B cell (primary cell): ENCODE data around the gene PCDHGA3. TPM values are rescaled to one million over a fixed set of nuclear protein-coding genes. Genes with fewer than 3 reads are reported as not detected.

Experiments used
- ATAC-seq: fragments of 200-7000 bp; cut with Tn5 transposase; one replicate; pipeline ENCODE4 v1.10.0; 2021; ENCODE audit warnings: low read depth, mild to moderate bottlenecking, moderate number of reproducible peaks, moderate library complexity
- CTCF ChIA-PET: fragments of 350-600 bp; sonication (Branson Sonifier 250); formaldehyde crosslinking; loops from one replicate; lab custom pipeline; 2021; ENCODE audit warnings: antibody characterized with exemption, inconsistent platforms; lab: Charles Lee
- POLR2A ChIA-PET: fragments of 350-600 bp; sonication (Branson Sonifier 250); formaldehyde crosslinking; loops from one replicate; lab custom pipeline; 2021; ENCODE audit warnings: antibody characterized with exemption; lab: Charles Lee
- DNase-seq: peaks from one replicate; pipeline ENCODE4 v3.0.0; 2013
- H2AFZ ChIP-seq: 2 replicates; pipeline ENCODE4 v1.6.1; 2012; ENCODE audit warnings: mild to moderate bottlenecking, low read depth, low read length; ENCODE audit not compliant: insufficient read depth, poor library complexity, severe bottlenecking
- H3K27ac ChIP-seq, 2 donors: 1 replicate in 1 of 2; 2 replicates in 1 of 2; pipeline ENCODE4 v1.5.1; 2012 to 2013; ENCODE audit warnings: low read length in 2 of 2, mild to moderate bottlenecking in 2 of 2, moderate library complexity in 1 of 2
- H3K27me3 ChIP-seq, 4 experiments: fragments of 200-600 bp in 1 of 4; sonication (generic) in 1 of 4; replicated peaks in 1 of 4; 1 replicate in 2 of 4; 2 replicates in 2 of 4; pipeline versions ENCODE4 v1.6.1 to v1.7.0; 2013 to 2016; ENCODE audit warnings: low read length in 3 of 4, mild to moderate bottlenecking in 2 of 4, mixed read lengths in 1 of 4, moderate library complexity in 1 of 4; ENCODE audit not compliant: insufficient read depth in 4 of 4, control insufficient read depth in 3 of 4; ENCODE audit errors: control extremely low read depth in 1 of 4
- H3K36me3 ChIP-seq, 2 experiments: replicated peaks in 1 of 2; 1 replicate in 1 of 2; 2 replicates in 1 of 2; pipeline versions ENCODE4 v1.6.1 to v1.7.1; 2013; ENCODE audit warnings: low read length in 1 of 2; ENCODE audit not compliant: insufficient read depth in 2 of 2, control insufficient read depth in 1 of 2; ENCODE audit errors: control extremely low read depth in 1 of 2, extremely low read depth in 1 of 2
- H3K4me1 ChIP-seq, 2 donors: fragments of 200-600 bp in 1 of 2; sonication (generic) in 1 of 2; 1 replicate in 1 of 2; 2 replicates in 1 of 2; pipeline versions ENCODE4 v1.5.1 to v1.6.1; 2013 to 2017; ENCODE audit warnings: low read length in 2 of 2; ENCODE audit not compliant: control insufficient read depth in 2 of 2, insufficient read depth in 2 of 2
- H3K4me2 ChIP-seq: replicated peaks from 2 replicates; pipeline ENCODE3; 2012; ENCODE audit warnings: mild to moderate bottlenecking, low read depth, low read length; ENCODE audit not compliant: poor library complexity, severe bottlenecking
- H3K4me3 ChIP-seq, 5 experiments: fragments of 200-600 bp in 1 of 5; sonication (generic) in 1 of 5; 1 replicate in 3 of 5; 2 replicates in 2 of 5; pipeline versions ENCODE4 v1.5.1 to v1.7.0; 2011 to 2016; ENCODE audit warnings: low read length in 4 of 5, mild to moderate bottlenecking in 4 of 5, low read depth in 2 of 5, control low read depth in 1 of 5, moderate library complexity in 1 of 5; ENCODE audit not compliant: insufficient read depth in 1 of 5; ENCODE audit errors: control extremely low read depth in 1 of 5, extremely low read depth in 1 of 5
- H3K79me2 ChIP-seq: fragments of 200-600 bp; sonication (generic); one replicate; pipeline ENCODE4 v1.6.0; 2016; ENCODE audit warnings: low read length; ENCODE audit not compliant: control insufficient read depth, insufficient read depth
- H3K9ac ChIP-seq: fragments of 200-600 bp; sonication (generic); 2 replicates; pipeline ENCODE4 v1.6.1; 2017; ENCODE audit warnings: mild to moderate bottlenecking, low read length, moderate library complexity
- H3K9me3 ChIP-seq, 3 donors: one replicate each; pipeline versions ENCODE4 v1.6.1 to v1.7.1; 2013; ENCODE audit warnings: low read length in 2 of 3; ENCODE audit not compliant: control insufficient read depth in 2 of 3, insufficient read depth in 1 of 3; ENCODE audit errors: control extremely low read depth in 1 of 3
- H4K20me1 ChIP-seq: 2 replicates; pipeline ENCODE4 v1.6.0; 2012; ENCODE audit warnings: mild to moderate bottlenecking, low read length; ENCODE audit not compliant: insufficient read depth, control insufficient read depth, poor library complexity, severe bottlenecking
- H3K27ac Mint-ChIP-seq: one replicate; pipeline ENCODE4 v1.8.0; 2021; ENCODE audit warnings: mixed read lengths
- H3K27me3 Mint-ChIP-seq: one replicate; pipeline ENCODE4 v1.8.0; 2021; ENCODE audit warnings: mixed read lengths
- H3K4me1 Mint-ChIP-seq: one replicate; pipeline ENCODE4 v1.8.0; 2021; ENCODE audit warnings: mixed read lengths
- H3K4me3 Mint-ChIP-seq: one replicate; pipeline ENCODE4 v1.8.0; 2021; ENCODE audit warnings: mixed read lengths
- H3K9me3 Mint-ChIP-seq: one replicate; pipeline ENCODE4 v1.8.0; 2022; ENCODE audit warnings: mixed read lengths; ENCODE audit not compliant: insufficient read depth
- EZH2 ChIP-seq: IDR thresholded peaks from 2 replicates; pipeline ENCODE4 v1.6.1; 2012; ENCODE audit warnings: borderline replicate concordance, low read depth, mild to moderate bottlenecking, moderate library complexity, low read length; ENCODE audit not compliant: insufficient read depth, poor library complexity, severe bottlenecking
- WGBS: methylation state at CpG from one replicate; pipeline ENCODE4 v1.1.5; 2013; ENCODE audit warnings: missing lambda C conversion rate; ENCODE audit not compliant: insufficient coverage; 5-methylcytosine and 5-hydroxymethylcytosine counted together
- intact Hi-C: fragments of 100-400 bp; cut with micrococcal nuclease; formaldehyde crosslinking; loops from one replicate; pipeline ENCODE4 v1.10.0; 2022
- polyA plus RNA-seq: library from polyadenylated mRNA; depleted of rRNA; stranded (reverse); fragments of >200 nt; gene quantifications from 2 replicates; pipeline ENCODE4 v1.2.3, GENCODE V29; 2012
- total RNA-seq, 2 donors: library from RNA; stranded (reverse); fragments of 120-200 nt in 1 of 2; gene quantifications; 1 replicate in 1 of 2; 2 replicates in 1 of 2; pipeline versions ENCODE4 v1.2.3 to v1.2.4, GENCODE V29; 2013 to 2022
- TF ChIP-seq, protein P1 (sequence below): fragments of 200-600 bp; IDR thresholded peaks from one replicate; pipeline ENCODE4 v1.8.0; 2022; ENCODE audit warnings: antibody characterized with exemption, mild to moderate bottlenecking

The PCDHGA3 gene
- total and polyA plus RNA-seq, 2 donors (not counting 1 experiment from before 2014, with no cell fraction given) = 0.10 to 0.32 TPM

DNA sequence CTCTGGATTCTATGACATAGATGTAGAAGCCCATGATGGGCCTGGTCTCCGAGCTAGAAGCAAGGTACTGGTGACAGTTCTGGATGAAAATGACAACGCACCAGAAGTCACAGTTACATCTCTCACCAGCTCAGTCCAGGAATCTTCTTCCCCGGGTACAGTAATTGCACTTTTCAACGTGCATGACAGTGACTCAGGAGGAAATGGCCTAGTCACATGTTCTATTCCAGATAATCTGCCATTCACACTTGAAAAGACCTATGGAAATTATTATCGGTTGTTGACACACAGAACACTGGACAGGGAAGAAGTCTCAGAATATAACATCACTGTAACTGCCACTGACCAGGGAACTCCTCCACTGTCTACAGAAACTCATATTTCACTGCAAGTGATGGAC, 12.5 kb downstream of the PCDHGA3 start:
- Mint-ChIP-seq H3K27me3 (peaks cover 55% of the 10 kb centered on the region), H3K27ac (no peak overlapping the region), H3K9me3 (peaks cover 9% of the 10 kb centered on the region), H3K4me1 (peaks cover 2% of the 10 kb centered on the region), H3K4me3 (no peak overlapping the region)
- POLR2A ChIA-PET = no interaction called here
- DNase-seq (no peak), ATAC-seq (no peak)
- Histone ChIP-seq H3K36me3 (no peaks in the 10 kb centered on the region), H3K9me3 (peaks cover 4 to 49% (median 30%) of the 10 kb centered on the region in 3 donors), H2AFZ (no peak overlapping the region), H3K4me1 (no peaks in the 10 kb centered on the region), H4K20me1 (no peaks in the 10 kb centered on the region), H3K4me3 (no peak overlapping the region), H3K79me2 (no peaks in the 10 kb centered on the region), H3K27me3 (peaks cover 0 to 58% (median 32%) of the 10 kb centered on the region in 4 experiments), H3K27ac (no peak overlapping the region), H3K9ac (no peak overlapping the region), H3K4me2 (no peak overlapping the region)
- 47% methylated on average over 2 of the region's 5 CpGs for WGBS
- CTCF ChIA-PET = interaction anchor here (1.6 kb wide), 1 partner anchor 201 kb away, joined by 4 read pairs; no protein-coding TSS in a partner anchor
- intact Hi-C loops = no loop called here
- no peak for TF ChIP-seq EZH2
- TF ChIP-seq, protein P1, sequence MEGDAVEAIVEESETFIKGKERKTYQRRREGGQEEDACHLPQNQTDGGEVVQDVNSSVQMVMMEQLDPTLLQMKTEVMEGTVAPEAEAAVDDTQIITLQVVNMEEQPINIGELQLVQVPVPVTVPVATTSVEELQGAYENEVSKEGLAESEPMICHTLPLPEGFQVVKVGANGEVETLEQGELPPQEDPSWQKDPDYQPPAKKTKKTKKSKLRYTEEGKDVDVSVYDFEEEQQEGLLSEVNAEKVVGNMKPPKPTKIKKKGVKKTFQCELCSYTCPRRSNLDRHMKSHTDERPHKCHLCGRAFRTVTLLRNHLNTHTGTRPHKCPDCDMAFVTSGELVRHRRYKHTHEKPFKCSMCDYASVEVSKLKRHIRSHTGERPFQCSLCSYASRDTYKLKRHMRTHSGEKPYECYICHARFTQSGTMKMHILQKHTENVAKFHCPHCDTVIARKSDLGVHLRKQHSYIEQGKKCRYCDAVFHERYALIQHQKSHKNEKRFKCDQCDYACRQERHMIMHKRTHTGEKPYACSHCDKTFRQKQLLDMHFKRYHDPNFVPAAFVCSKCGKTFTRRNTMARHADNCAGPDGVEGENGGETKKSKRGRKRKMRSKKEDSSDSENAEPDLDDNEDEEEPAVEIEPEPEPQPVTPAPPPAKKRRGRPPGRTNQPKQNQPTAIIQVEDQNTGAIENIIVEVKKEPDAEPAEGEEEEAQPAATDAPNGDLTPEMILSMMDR = no peak

DNA sequence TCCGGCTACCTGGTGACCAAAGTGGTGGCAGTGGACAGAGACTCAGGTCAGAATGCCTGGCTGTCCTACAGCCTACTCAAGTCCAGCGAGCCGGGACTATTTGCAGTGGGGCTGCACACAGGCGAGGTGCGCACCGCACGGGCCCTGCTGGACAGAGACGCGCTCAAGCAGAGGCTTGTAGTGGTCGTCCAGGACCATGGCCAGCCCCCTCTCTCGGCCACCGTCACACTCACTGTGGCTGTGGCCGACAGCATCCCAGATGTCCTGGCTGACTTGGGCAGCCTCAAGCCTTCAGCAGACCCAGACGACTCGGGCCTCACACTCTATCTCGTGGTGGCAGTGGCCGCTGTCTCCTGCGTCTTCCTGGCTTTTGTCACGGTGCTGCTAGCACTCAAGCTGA, 13.3 kb downstream of the PCDHGA3 start:
- CTCF ChIA-PET = no interaction called here
- DNase-seq (no peak), ATAC-seq (no peak)
- no peak overlapping the region for H3K9ac ChIP-seq
- Mint-ChIP-seq H3K27ac (no peak overlapping the region), H3K4me1 (peaks cover 2% of the 10 kb centered on the region), H3K27me3 (peaks cover 55% of the 10 kb centered on the region), H3K4me3 (no peak overlapping the region), H3K9me3 (peaks cover 9% of the 10 kb centered on the region)
- H2AFZ ChIP-seq = no peak overlapping the region
- no peak overlapping the region for H3K27ac ChIP-seq
- H3K9me3 ChIP-seq = peaks cover 4 to 50% (median 28%) of the 10 kb centered on the region in 3 donors
- no peaks in the 10 kb centered on the region for H3K36me3 ChIP-seq
- POLR2A ChIA-PET = no interaction called here
- no peaks in the 10 kb centered on the region for H3K79me2 ChIP-seq
- no peak overlapping the region for H3K4me3 ChIP-seq
- H4K20me1 ChIP-seq = no peaks in the 10 kb centered on the region
- peaks cover 0 to 57% (median 30%) of the 10 kb centered on the region in 4 experiments for H3K27me3 ChIP-seq
- H3K4me2 ChIP-seq = no peak overlapping the region
- H3K4me1 ChIP-seq = no peaks in the 10 kb centered on the region
- intact Hi-C loops = no loop called here
- TF ChIP-seq EZH2 = no peak
- TF ChIP-seq, protein P1 = no peak
- 54% methylated on average over 19 of the region's 19 CpGs for WGBS
